ENCODE data around the gene ARL4C.

Gene ARL4C

GRCh38 chr2:234497594-234498235, 834 bp upstream of the ARL4C start:
- DNase-seq = no peak

- DNase-seq = peak; percentile 17
Measured at GRCh38 chr2:234496055-234496834, 636 bp downstream of the ARL4C start.

GRCh38 chr2:234495251-234496054, 1.4 kb downstream of the ARL4C start:
- DNase-seq = no peak

- DNase-seq = no peak
Measured at GRCh38 chr2:234494361-234495250, 2.3 kb downstream of the ARL4C start.

GRCh38 chr2:234493796-234494195, 3.1 kb downstream of the ARL4C start:
- DNase-seq = no peak

GRCh38 chr2:234492717-234493485, 4.0 kb downstream of the ARL4C start:
- DNase-seq = no peak

- DNase-seq = no peak
Measured at GRCh38 chr2:234491897-234492296, 5.0 kb downstream of the ARL4C start.

- DNase-seq = no peak
Measured at GRCh38 chr2:234491281-234491680, 5.6 kb downstream of the ARL4C start.

- no peak for DNase-seq
Measured at GRCh38 chr2:234490271-234491091, 6.4 kb downstream of the ARL4C start.

GRCh38 chr2:234488913-234489451, 7.9 kb downstream of the ARL4C start:
- peak; percentile 50 for DNase-seq

GRCh38 chr2:234488486-234488885, 8.4 kb downstream of the ARL4C start:
- no peak for DNase-seq

- DNase-seq = no peak
Measured at GRCh38 chr2:234487356-234487755, 9.5 kb downstream of the ARL4C start.

GRCh38 chr2:234483568-234484251, 13.2 kb downstream of the ARL4C start:
- peak; percentile 53 for DNase-seq

- DNase-seq = no peak
Measured at GRCh38 chr2:234481301-234481700, 15.6 kb downstream of the ARL4C start.

GRCh38 chr2:234480337-234480736, 16.5 kb downstream of the ARL4C start:
- no peak for DNase-seq

GRCh38 chr2:234479465-234479864, 17.4 kb downstream of the ARL4C start:
- DNase-seq = no peak

GRCh38 chr2:234478121-234478858, 18.6 kb downstream of the ARL4C start:
- DNase-seq = peak; percentile 38

- no peak for DNase-seq
Measured at GRCh38 chr2:234476766-234477165, 20.1 kb downstream of the ARL4C start.

- no peak for DNase-seq
Measured at GRCh38 chr2:234474654-234475053, 22.2 kb downstream of the ARL4C start.

Measured in activated T-cell treated with anti-CD3 and anti-CD28 coated beads for 4 hours (primary cell).